Activated CD8-positive, alpha-beta T cell treated with anti-CD3 and anti-CD28 coated beads for 36 hours (primary cell): ENCODE measurements around the gene THAP2. TPM values are rescaled to one million over a fixed set of nuclear protein-coding genes. Genes with fewer than 3 reads are reported as not detected.

Experiments used
- ATAC-seq: fragments of 200-7000 bp; cut with Tn5 transposase; one replicate; pipeline ENCODE4 v1.10.0; 2021; ENCODE audit warnings: mild to moderate bottlenecking, moderate library complexity
- CTCF ChIA-PET: fragments of 350-600 bp; sonication (Branson Sonifier 250); formaldehyde crosslinking; loops from one replicate; lab custom pipeline; 2021; ENCODE audit warnings: antibody characterized with exemption; lab: Charles Lee
- POLR2A ChIA-PET: fragments of 350-600 bp; sonication (Branson Sonifier 250); formaldehyde crosslinking; loops from one replicate; lab custom pipeline; 2021; ENCODE audit warnings: antibody characterized with exemption; lab: Charles Lee
- DNase-seq: peaks from one replicate; pipeline ENCODE4 v3.0.0-alpha.2; 2020
- H3K27ac Mint-ChIP-seq: one replicate; pipeline ENCODE4 v1.8.0; 2021; ENCODE audit warnings: mild to moderate bottlenecking, mixed read lengths
- H3K27me3 Mint-ChIP-seq: one replicate; pipeline ENCODE4 v1.8.0; 2021; ENCODE audit warnings: mixed read lengths
- H3K36me3 Mint-ChIP-seq: one replicate; pipeline ENCODE4 v1.8.0; 2021; ENCODE audit warnings: low read depth, mixed read lengths
- H3K4me1 Mint-ChIP-seq: one replicate; pipeline ENCODE4 v1.8.0; 2021; ENCODE audit warnings: low read depth, mixed read lengths
- H3K4me3 Mint-ChIP-seq: one replicate; pipeline ENCODE4 v1.8.0; 2021; ENCODE audit warnings: mild to moderate bottlenecking, moderate library complexity, mixed read lengths
- H3K9me3 Mint-ChIP-seq: one replicate; pipeline ENCODE4 v1.8.0; 2021; ENCODE audit warnings: mixed read lengths
- CTCF ChIP-seq: fragments of 200-600 bp; IDR thresholded peaks from one replicate; pipeline ENCODE4 v1.8.0; 2022; ENCODE audit warnings: antibody characterized with exemption, mild to moderate bottlenecking
- intact Hi-C: fragments of 100-400 bp; cut with micrococcal nuclease; formaldehyde crosslinking; loops from one replicate; pipeline ENCODE4 v1.10.0; 2022
- total RNA-seq, 2 experiments: library from RNA; stranded (reverse); gene quantifications; one replicate each; pipeline ENCODE4 v1.2.3, GENCODE V29; 2021

Gene THAP2
- total RNA-seq, 2 experiments from 2014 or later: 10.8 to 12.2 TPM

- Mint-ChIP-seq H3K9me3 (peaks cover 3% of the 10 kb centered on the region), H3K36me3 (peaks cover 51% of the 10 kb centered on the region), H3K4me1 (peaks cover 35% of the 10 kb centered on the region), H3K27me3 (no peaks in the 10 kb centered on the region), H3K4me3 (peak overlapping the region; percentile 100), H3K27ac (peak overlapping the region; percentile 100)
- DNase-seq (no peak), ATAC-seq (no peak)
- POLR2A ChIA-PET: interaction anchor here (0.6 to 4.2 kb wide), 12 partner anchors 8 to 1923 kb away, joined by 3 to 75 read pairs (median 9); partner anchors contain the start of genes RAB21, TBC1D15 and TMEM19
- TF ChIP-seq CTCF: no peak
- intact Hi-C loops: loop anchor here (2.0 to 10.0 kb wide), 3 partner anchors 25 to 183 kb away; partner anchors contain the start of genes RAB21 and TMEM19
- CTCF ChIA-PET: interaction anchor here (1.1 to 2.6 kb wide), 8 partner anchors 16 to 90 kb away, joined by 3 to 27 read pairs (median 6); partner anchors contain the start of gene TMEM19
Observed at GRCh38 chr12:71661977-71662530, 2.0 kb upstream of the THAP2 start.

GRCh38 chr12:71662849-71663560 lies 1.1 kb upstream of the THAP2 start:
- ChIA-PET POLR2A (interaction anchor here (0.8 to 4.2 kb wide), 27 partner anchors 9 to 1420 kb away, joined by 3 to 75 read pairs (median 4); partner anchors contain the start of genes RAB21, TBC1D15 and TMEM19), CTCF (interaction anchor here (0.9 to 2.6 kb wide), 9 partner anchors 15 to 89 kb away, joined by 3 to 27 read pairs (median 6); partner anchors contain the start of gene TMEM19)
- peaks cover 38% of the 10 kb centered on the region for H3K4me1 Mint-ChIP-seq
- peak overlapping the region; percentile 100 for H3K4me3 Mint-ChIP-seq
- no peaks in the 10 kb centered on the region for H3K27me3 Mint-ChIP-seq
- peaks cover 49% of the 10 kb centered on the region for H3K36me3 Mint-ChIP-seq
- no peak for TF ChIP-seq CTCF
- H3K27ac Mint-ChIP-seq: peak overlapping the region; percentile 100
- ATAC-seq: peak; percentile 60
- H3K9me3 Mint-ChIP-seq: peaks cover 5% of the 10 kb centered on the region
- intact Hi-C loops: loop anchor here (2.0 to 10.0 kb wide), 3 partner anchors 24 to 182 kb away; partner anchors contain the start of genes RAB21 and TMEM19
- DNase-seq: peak; percentile 86

DNA sequence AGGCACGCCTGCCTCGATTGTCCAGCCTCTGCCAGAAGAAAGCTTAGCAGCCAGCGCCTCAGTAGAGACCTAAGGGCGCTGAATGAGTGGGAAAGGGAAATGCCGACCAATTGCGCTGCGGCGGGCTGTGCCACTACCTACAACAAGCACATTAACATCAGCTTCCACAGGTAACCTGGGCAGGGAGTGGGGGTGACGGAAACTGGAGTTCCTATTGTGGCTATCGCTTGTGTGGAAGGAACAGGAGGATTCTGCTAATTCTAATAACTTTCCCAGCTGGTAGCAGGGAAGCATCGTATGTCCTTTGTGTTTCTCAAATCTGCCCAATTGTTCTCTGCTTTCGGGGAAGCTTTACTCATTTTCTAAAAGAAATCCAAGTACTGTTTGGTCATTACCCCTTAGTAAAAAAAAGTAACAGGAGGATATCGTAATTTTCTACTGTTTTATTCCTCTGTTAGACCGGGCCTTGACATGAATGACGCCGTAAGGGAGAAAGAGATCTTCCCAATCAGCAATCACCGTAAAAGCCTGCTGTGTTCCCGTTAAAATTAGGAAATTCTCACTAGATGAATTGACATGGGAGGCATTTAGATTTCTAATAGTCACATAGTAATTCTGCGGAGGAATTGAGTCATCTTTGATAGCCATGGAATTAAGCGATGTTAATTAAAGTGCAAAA lies 449 bp downstream of the THAP2 start:
- Mint-ChIP-seq H3K36me3 (peaks cover 37% of the 10 kb centered on the region), H3K27ac (peak overlapping the region; percentile 100), H3K27me3 (no peaks in the 10 kb centered on the region), H3K9me3 (peaks cover 5% of the 10 kb centered on the region), H3K4me3 (peak overlapping the region; percentile 100), H3K4me1 (peaks cover 27% of the 10 kb centered on the region)
- ATAC-seq (peak; percentile 7), DNase-seq (no peak)
- intact Hi-C loops: loop anchor here (10.0 kb wide), 1 partner anchor 180 kb away; no protein-coding TSS in a partner anchor
- CTCF ChIA-PET: interaction anchor here (0.9 to 2.6 kb wide), 8 partner anchors 13 to 90 kb away, joined by 3 to 27 read pairs (median 4); partner anchors contain the start of genes RAB21 and TMEM19
- TF ChIP-seq CTCF: no peak
- POLR2A ChIA-PET: interaction anchor here (0.6 to 4.2 kb wide), 14 partner anchors 10 to 174 kb away, joined by 3 to 75 read pairs (median 7); partner anchors contain the start of genes RAB21, TBC1D15 and TMEM19

GRCh38 chr12:71665090-71665463 lies 976 bp downstream of the THAP2 start:
- ChIA-PET CTCF (interaction anchor here (1.0 to 1.5 kb wide), 2 partner anchors 13 to 28 kb away, joined by 3 to 4 read pairs; no protein-coding TSS in a partner anchor), POLR2A (interaction anchor here (0.8 to 4.2 kb wide), 8 partner anchors 10 to 173 kb away, joined by 3 to 75 read pairs (median 13); partner anchors contain the start of genes RAB21, TBC1D15 and TMEM19)
- H3K9me3 Mint-ChIP-seq: peaks cover 5% of the 10 kb centered on the region
- H3K27ac Mint-ChIP-seq: peak overlapping the region; percentile 100
- H3K4me3 Mint-ChIP-seq: peak overlapping the region; percentile 100
- intact Hi-C loops: loop anchor here (10.0 kb wide), 1 partner anchor 180 kb away; no protein-coding TSS in a partner anchor
- peaks cover 33% of the 10 kb centered on the region for H3K36me3 Mint-ChIP-seq
- TF ChIP-seq CTCF: no peak
- no peaks in the 10 kb centered on the region for H3K27me3 Mint-ChIP-seq
- DNase-seq (no peak), ATAC-seq (no peak)
- H3K4me1 Mint-ChIP-seq: peaks cover 27% of the 10 kb centered on the region
